OCI-LY3 (cell line): ENCODE measurements around the gene CIAO3.

ENCODE experiments used
- CTCF ChIP-seq: fragments of 200-600, 300-600 bp; sonication (generic); IDR thresholded peaks from 2 replicates; pipeline ENCODE4 v1.5.1; 2014; ENCODE audit warnings: antibody characterized with exemption, low read length, low read depth
- EZH2phosphoT487 ChIP-seq: fragments of 200-600 bp; shearing (Covaris generic); IDR thresholded peaks from 2 replicates; pipeline ENCODE4 v1.6.1; 2018; ENCODE audit warnings: antibody characterized with exemption, mixed run types, low read depth

- TF ChIP-seq CTCF = no peak
- no peak for TF ChIP-seq EZH2phosphoT487
These were observed 15.6 kb upstream of the CIAO3 start for GRCh38 chr16:756428-756827.
